ENCODE data around the gene PCDHGA2.

PCDHGA2 gene

GRCh38 chr5:141392429-141393198, 54.1 kb downstream of the PCDHGA2 start, which contains the start of gene PCDHGA8:
TSS of gene PCDHGA8 (plus strand) at chr5:141392633. CDS start at chr5:141392814, 181 bp downstream.
- TF ChIP-seq SIN3A (IDR thresholded peaks at IDR 0.05; ENCODE audit: borderline replicate concordance, insufficient read depth, low read length) (no peak), TAF1 (IDR thresholded peaks at IDR 0.05; ENCODE audit: borderline replicate concordance, insufficient read depth, low read length) (no peak), FOXP2 (optimal IDR thresholded peaks at IDR 0.05; ENCODE audit: borderline replicate concordance, extremely low read depth, extremely low read length, insufficient read depth) (no peak), REST (IDR thresholded peaks at IDR 0.05; ENCODE audit: insufficient read depth in 1 of 2, low read depth in 2 of 2, low read length in 2 of 2) (no peak), POLR2AphosphoS5 (IDR thresholded peaks at IDR 0.05; ENCODE audit: low read depth, low read length) (no peak)
